ENCODE data around the gene COCH.

GRCh38 chr14:30914812-30915211 is 40.5 kb downstream of the COCH start:
- TF ChIP-seq CTCF (IDR thresholded peaks at IDR 0.05): no peak
- TF ChIP-seq POLR2AphosphoS5 (IDR thresholded peaks at IDR 0.05): no peak
